Neural cell (in vitro differentiated cells): ENCODE results near the gene NCKAP5. TPM values are rescaled to one million over a fixed set of nuclear protein-coding genes. Genes with fewer than 3 reads are reported as not detected.

Source experiments
- H2AFZ ChIP-seq: fragments of 200-600, 300-800 bp; sonication (generic), shearing (Covaris generic); 2 replicates; pipeline ENCODE4 v1.6.0; 2014; ENCODE audit warnings: low read depth, mild to moderate bottlenecking, antibody characterized with exemption, low read length, moderate library complexity
- H3F3A ChIP-seq: fragments of 200-600 bp; shearing (Covaris generic); 2 replicates; pipeline ENCODE4 v1.6.1; 2016; ENCODE audit warnings: mild to moderate bottlenecking, moderate library complexity, mixed read lengths, antibody characterized with exemption, low read length; ENCODE audit not compliant: insufficient read depth, poor library complexity, severe bottlenecking
- H3K27ac ChIP-seq: fragments of 200-600, 300-800 bp; sonication (generic), shearing (Covaris generic); 2 replicates; pipeline ENCODE4 v1.5.1; 2014; ENCODE audit warnings: mild to moderate bottlenecking, low read length, moderate library complexity
- H3K27me3 ChIP-seq: fragments of 300-800, 200-600 bp; sonication (generic), shearing (Covaris generic); 2 replicates; pipeline ENCODE4 v1.6.0; 2014; ENCODE audit warnings: mild to moderate bottlenecking, low read depth, low read length, moderate library complexity; ENCODE audit not compliant: insufficient read depth
- H3K36me3 ChIP-seq: fragments of 300-800, 200-600 bp; sonication (generic), shearing (Covaris generic); 2 replicates; pipeline ENCODE4 v1.5.1; 2014; ENCODE audit warnings: mild to moderate bottlenecking, antibody characterized with exemption, low read length, moderate library complexity; ENCODE audit not compliant: insufficient read depth
- H3K4me2 ChIP-seq: fragments of 300-800, 200-600 bp; sonication (generic), shearing (Covaris generic); 2 replicates; pipeline ENCODE4 v1.6.0; 2014; ENCODE audit warnings: mild to moderate bottlenecking, low read length
- H3K4me3 ChIP-seq: fragments of 300-800, 200-600 bp; sonication (generic), shearing (Covaris generic); 2 replicates; pipeline ENCODE4 v1.5.1; 2014; ENCODE audit warnings: mild to moderate bottlenecking, low read length, moderate library complexity
- H3K79me2 ChIP-seq: fragments of 200-600 bp; shearing (Covaris generic); replicated peaks from 2 replicates; pipeline ENCODE4 v1.6.0; 2014; ENCODE audit warnings: mild to moderate bottlenecking, low read length, moderate library complexity; ENCODE audit not compliant: insufficient read depth
- H3K9ac ChIP-seq: fragments of 300-800, 200-600 bp; sonication (generic), shearing (Covaris generic); 2 replicates; pipeline ENCODE4 v1.6.1; 2016; ENCODE audit warnings: mild to moderate bottlenecking, low read length, mixed read lengths
- H3K9me2 ChIP-seq: fragments of 200-600 bp; shearing (Covaris generic); 2 replicates; pipeline ENCODE4 v1.6.1; 2016; ENCODE audit warnings: mild to moderate bottlenecking, low read length, mixed read lengths; ENCODE audit not compliant: insufficient read depth
- H3K9me3 ChIP-seq: fragments of 200-600, 300-800 bp; sonication (generic), shearing (Covaris generic); 2 replicates; pipeline ENCODE4 v1.6.1; 2016; ENCODE audit warnings: mild to moderate bottlenecking, mixed run types, low read length, moderate library complexity, mixed read lengths
- H4K20me1 ChIP-seq: fragments of 200-600 bp; shearing (Covaris generic); 2 replicates; pipeline ENCODE4 v1.6.1; 2016; ENCODE audit warnings: mild to moderate bottlenecking, mixed run types; ENCODE audit not compliant: insufficient read depth
- EP300 ChIP-seq: fragments of 450-650 bp; conservative IDR thresholded peaks from 2 replicates; pipeline ENCODE4 v1.6.1; 2014; ENCODE audit warnings: antibody characterized with exemption, mild to moderate bottlenecking, moderate library complexity; ENCODE audit not compliant: poor library complexity, severe bottlenecking
- EZH2 ChIP-seq: fragments of 200-600, 300-800 bp; shearing (Covaris generic), sonication (generic); IDR thresholded peaks from 2 replicates; pipeline ENCODE4 v1.6.1; 2014; ENCODE audit warnings: antibody characterized with exemption, low read length, borderline replicate concordance, mild to moderate bottlenecking; ENCODE audit not compliant: insufficient read depth, poor library complexity, severe bottlenecking
- MXI1 ChIP-seq: fragments of 450-650 bp; conservative IDR thresholded peaks from 2 replicates; pipeline ENCODE4 v1.6.1; 2014; ENCODE audit warnings: antibody characterized with exemption, mild to moderate bottlenecking; ENCODE audit not compliant: poor library complexity, severe bottlenecking
- POLR2AphosphoS5 ChIP-seq: IDR thresholded peaks from 2 replicates; pipeline ENCODE4 v1.6.1; 2012
- RAD21 ChIP-seq: fragments of 450-650 bp; conservative IDR thresholded peaks from 2 replicates; pipeline ENCODE4 v1.6.1; 2014; ENCODE audit warnings: antibody characterized with exemption, mild to moderate bottlenecking, moderate library complexity
- REST ChIP-seq: IDR thresholded peaks from 2 replicates; pipeline ENCODE4 v1.6.1; 2012; ENCODE audit warnings: borderline replicate concordance
- SMC3 ChIP-seq: fragments of 450-650 bp; conservative IDR thresholded peaks from 2 replicates; pipeline ENCODE4 v1.6.1; 2014; ENCODE audit warnings: antibody characterized with exemption, mild to moderate bottlenecking, moderate library complexity; ENCODE audit not compliant: poor library complexity
- TAF1 ChIP-seq: IDR thresholded peaks from 2 replicates; pipeline ENCODE4 v1.6.1; 2012; ENCODE audit warnings: low read depth
- polyA plus RNA-seq: library from polyadenylated mRNA; depleted of rRNA; stranded (reverse); fragments of >200 nt; gene quantifications from 2 replicates; pipeline ENCODE4 v1.2.3, GENCODE V29; 2014
- TF ChIP-seq, protein P1 (sequence below): fragments of 450-650 bp; IDR thresholded peaks from 2 replicates; pipeline ENCODE4 v1.5.1; 2014; ENCODE audit warnings: antibody characterized with exemption, mild to moderate bottlenecking, moderate library complexity; ENCODE audit not compliant: poor library complexity, severe bottlenecking

The NCKAP5 gene
- polyA plus RNA-seq, 1 donor from 2014 or later, result 2.4 TPM

- Histone ChIP-seq H4K20me1 (no peaks in the 10 kb centered on the region), H3K4me3 (no peak overlapping the region), H3K4me2 (no peak overlapping the region), H3K36me3 (no peaks in the 10 kb centered on the region), H3K9me2 (no peaks in the 10 kb centered on the region), H3K79me2 (no peaks in the 10 kb centered on the region), H3K9me3 (no peaks in the 10 kb centered on the region), H3K27ac (no peak overlapping the region), H2AFZ (no peak overlapping the region), H3F3A (no peaks in the 10 kb centered on the region), H3K9ac (no peak overlapping the region), H3K27me3 (no peaks in the 10 kb centered on the region)
- TF ChIP-seq EP300, result no peak
- TF ChIP-seq TAF1, result no peak
- TF ChIP-seq, protein P1, sequence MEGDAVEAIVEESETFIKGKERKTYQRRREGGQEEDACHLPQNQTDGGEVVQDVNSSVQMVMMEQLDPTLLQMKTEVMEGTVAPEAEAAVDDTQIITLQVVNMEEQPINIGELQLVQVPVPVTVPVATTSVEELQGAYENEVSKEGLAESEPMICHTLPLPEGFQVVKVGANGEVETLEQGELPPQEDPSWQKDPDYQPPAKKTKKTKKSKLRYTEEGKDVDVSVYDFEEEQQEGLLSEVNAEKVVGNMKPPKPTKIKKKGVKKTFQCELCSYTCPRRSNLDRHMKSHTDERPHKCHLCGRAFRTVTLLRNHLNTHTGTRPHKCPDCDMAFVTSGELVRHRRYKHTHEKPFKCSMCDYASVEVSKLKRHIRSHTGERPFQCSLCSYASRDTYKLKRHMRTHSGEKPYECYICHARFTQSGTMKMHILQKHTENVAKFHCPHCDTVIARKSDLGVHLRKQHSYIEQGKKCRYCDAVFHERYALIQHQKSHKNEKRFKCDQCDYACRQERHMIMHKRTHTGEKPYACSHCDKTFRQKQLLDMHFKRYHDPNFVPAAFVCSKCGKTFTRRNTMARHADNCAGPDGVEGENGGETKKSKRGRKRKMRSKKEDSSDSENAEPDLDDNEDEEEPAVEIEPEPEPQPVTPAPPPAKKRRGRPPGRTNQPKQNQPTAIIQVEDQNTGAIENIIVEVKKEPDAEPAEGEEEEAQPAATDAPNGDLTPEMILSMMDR, result no peak
- TF ChIP-seq REST, result no peak
- TF ChIP-seq RAD21, result no peak
- TF ChIP-seq EZH2, result no peak
- no peak for TF ChIP-seq MXI1
- no peak for TF ChIP-seq SMC3
- TF ChIP-seq POLR2AphosphoS5, result no peak
These were observed 426.2 kb downstream of the NCKAP5 start for GRCh38 chr2:133142087-133142486.

DNA sequence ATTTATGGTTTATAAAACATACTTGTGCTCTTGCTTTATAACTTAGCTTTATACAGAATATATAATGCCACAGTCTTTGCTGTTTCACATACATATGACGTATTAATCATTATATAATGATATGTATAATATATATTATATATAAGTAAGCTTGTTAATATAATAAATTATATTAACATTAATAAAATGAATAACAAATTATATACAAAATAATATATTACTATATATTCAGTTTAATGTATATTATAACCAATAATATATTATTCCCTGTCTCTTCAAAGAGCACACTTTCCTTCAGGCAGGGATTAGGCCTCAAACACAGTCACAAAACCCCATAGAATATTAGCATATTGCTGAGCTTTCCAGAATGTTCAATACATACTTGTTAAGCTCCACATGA is 427.6 kb downstream of the NCKAP5 start:
- Histone ChIP-seq H3K79me2 (no peaks in the 10 kb centered on the region), H3K4me2 (no peak overlapping the region), H3K9me3 (no peaks in the 10 kb centered on the region), H3K9ac (no peak overlapping the region), H3K36me3 (no peaks in the 10 kb centered on the region), H3K27me3 (no peaks in the 10 kb centered on the region), H2AFZ (no peak overlapping the region), H3F3A (no peaks in the 10 kb centered on the region), H3K4me3 (no peak overlapping the region), H3K9me2 (no peaks in the 10 kb centered on the region), H3K27ac (no peak overlapping the region), H4K20me1 (no peaks in the 10 kb centered on the region)
- TF ChIP-seq, protein P1, result no peak
- TF ChIP-seq EP300, result no peak
- no peak for TF ChIP-seq MXI1
- no peak for TF ChIP-seq SMC3
- TF ChIP-seq RAD21, result no peak
- no peak for TF ChIP-seq TAF1
- TF ChIP-seq EZH2, result no peak
- no peak for TF ChIP-seq REST
- TF ChIP-seq POLR2AphosphoS5, result no peak
